GM12878 (cell line): Measurements from ENCODE around the gene YAE1. TPM values are rescaled to one million over a fixed set of nuclear protein-coding genes. Genes with fewer than 3 reads are reported as not detected.

Experiments
- ASH2L ChIP-seq: fragments of 300-600, 200-600 bp; sonication (generic); IDR thresholded peaks from 2 replicates; pipeline ENCODE4 v1.6.1; 2017; ENCODE audit warnings: low read depth, mild to moderate bottlenecking, borderline replicate concordance
- BACH1 ChIP-seq: fragments of 450-650 bp; IDR thresholded peaks from 2 replicates; pipeline ENCODE4 v1.6.1; 2017; ENCODE audit warnings: mild to moderate bottlenecking, borderline replicate concordance
- CUX1 ChIP-seq: IDR thresholded peaks from 2 replicates; pipeline ENCODE4 v1.6.1; 2012; ENCODE audit warnings: improper control_type of control experiment, low read depth, low read length; ENCODE audit not compliant: insufficient replicate concordance
- EP300 ChIP-seq, 2 experiments: fragments of 150-350 bp in 1 of 2; IDR thresholded peaks; 2 replicates each; pipeline ENCODE4 v1.6.1; 2011 to 2012; ENCODE audit warnings: low read depth in 2 of 2, low read length in 2 of 2, borderline replicate concordance in 1 of 2, improper control_type of control experiment in 1 of 2, inconsistent platforms in 1 of 2; ENCODE audit not compliant: control insufficient read depth in 1 of 2
- MEF2B ChIP-seq: fragments of 450-650 bp; IDR thresholded peaks from 2 replicates; pipeline ENCODE4 v1.6.1; 2018; ENCODE audit warnings: mild to moderate bottlenecking, moderate library complexity; ENCODE audit not compliant: partially characterized antibody, poor library complexity, severe bottlenecking
- MTA2 ChIP-seq: fragments of 450-650 bp; IDR thresholded peaks from 2 replicates; pipeline ENCODE4 v1.6.1; 2016; ENCODE audit warnings: low read depth, mild to moderate bottlenecking, moderate library complexity
- RFX5 ChIP-seq: IDR thresholded peaks from 2 replicates; pipeline ENCODE4 v1.6.1; 2011; ENCODE audit warnings: low read depth, low read length, improper control_type of control experiment
- RUNX3 ChIP-seq: IDR thresholded peaks from 2 replicates; pipeline ENCODE4 v1.6.1; 2012; ENCODE audit warnings: low read length, inconsistent platforms
- ZSCAN29 ChIP-seq: fragments of 450-650 bp; IDR thresholded peaks from 2 replicates; pipeline ENCODE4 v1.6.1; 2017; ENCODE audit warnings: mild to moderate bottlenecking, moderate library complexity
- polyA plus RNA-seq, 11 experiments: library from polyadenylated mRNA; depleted of rRNA in 4 of 11; unstranded in 6 of 11; stranded (reverse) in 5 of 11; fragments of >200 nt; fragmentation: Nextera tagmentation in 4 of 11; fragmentation: Illumina TruSeq in 1 of 11; extraction: Ambion mirVana in 4 of 11; extraction: Trizol in 1 of 11; gene quantifications; 1 replicate in 1 of 11; 2 replicates in 10 of 11; pipeline versions ENCODE4 v1.2.1 to v1.2.3, GENCODE V29; 2011 to 2016; ENCODE audit warnings: inconsistent platforms in 2 of 11, missing spikeins in 2 of 11, low read depth in 1 of 11
- total RNA-seq, 4 experiments: library from RNA; depleted of rRNA in 3 of 4; stranded (reverse); fragments of >200 nt in 3 of 4; fragmentation: Illumina TruSeq in 1 of 4; extraction: Trizol in 1 of 4; gene quantifications; 2 replicates each; pipeline versions ENCODE4 v1.2.1 to v1.2.3, GENCODE V29; 2013 to 2021
- TF ChIP-seq, protein P1 (sequence below): fragments of 450-650 bp; IDR thresholded peaks from 2 replicates; pipeline ENCODE4 v1.6.1; 2017; ENCODE audit warnings: mild to moderate bottlenecking
- TF ChIP-seq, protein P2 (sequence below): IDR thresholded peaks from 2 replicates; pipeline ENCODE4 v1.6.1; 2011; ENCODE audit warnings: mild to moderate bottlenecking, low read depth, low read length, moderate library complexity; ENCODE audit not compliant: insufficient replicate concordance
- TF ChIP-seq, protein P3 (sequence below): fragments of 450-650 bp; IDR thresholded peaks from 2 replicates; pipeline ENCODE4 v1.6.1; 2018; ENCODE audit warnings: mild to moderate bottlenecking, low read depth, moderate library complexity; ENCODE audit not compliant: partially characterized antibody

The YAE1 gene
- total and polyA plus RNA-seq, 10 of the 15 experiments (the other 5 are each of a cell fraction or from before 2014, with no cell fraction given) = 13.5 to 35.8 (median 22.9) TPM

DNA sequence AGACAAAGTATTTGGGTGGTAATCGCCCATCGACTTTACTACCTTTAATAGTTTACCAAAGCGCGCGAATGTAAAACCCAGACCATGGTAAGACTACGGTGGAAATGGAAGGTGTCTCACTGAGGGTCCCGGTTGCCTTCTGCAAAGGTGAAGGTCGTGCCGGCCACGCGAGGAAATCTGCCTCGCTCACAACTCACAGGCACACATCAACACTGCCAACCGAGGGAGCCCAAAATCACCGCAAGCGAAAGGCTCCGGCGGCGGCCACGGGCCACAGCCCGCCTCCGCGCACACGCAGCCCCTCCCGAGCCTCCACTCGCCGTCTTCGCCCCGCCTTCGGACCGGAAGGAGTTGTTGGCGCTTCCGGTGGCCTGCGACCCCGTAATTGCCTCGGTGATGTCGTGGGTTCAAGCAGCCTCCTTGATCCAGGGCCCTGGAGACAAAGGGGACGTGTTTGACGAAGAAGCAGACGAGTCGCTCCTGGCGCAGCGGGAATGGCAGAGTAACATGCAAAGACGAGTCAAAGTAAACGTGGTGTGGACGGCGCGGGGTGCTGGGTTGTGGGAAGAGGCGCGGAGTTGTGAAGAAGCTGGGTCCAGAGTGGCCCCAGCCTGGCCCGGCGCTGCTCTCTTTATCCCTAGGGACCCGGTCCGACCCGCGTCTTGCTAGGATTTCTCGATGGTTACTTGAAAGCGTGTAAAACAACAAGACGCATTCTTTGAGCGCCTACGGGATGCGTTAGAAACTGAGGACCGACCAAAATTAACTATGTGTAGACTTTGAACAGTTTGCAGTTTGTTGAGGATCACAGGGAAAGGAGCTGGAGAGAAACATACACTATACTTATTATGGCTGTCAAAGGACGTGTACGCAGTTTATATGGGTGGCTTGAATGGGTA is at the start of gene YAE1 (continued):
- no peak for TF ChIP-seq CUX1
- TF ChIP-seq RFX5 = 0 out of 2 replicates have a peak, but pooled peaks have one; percentile 26
- TF ChIP-seq, protein P1, sequence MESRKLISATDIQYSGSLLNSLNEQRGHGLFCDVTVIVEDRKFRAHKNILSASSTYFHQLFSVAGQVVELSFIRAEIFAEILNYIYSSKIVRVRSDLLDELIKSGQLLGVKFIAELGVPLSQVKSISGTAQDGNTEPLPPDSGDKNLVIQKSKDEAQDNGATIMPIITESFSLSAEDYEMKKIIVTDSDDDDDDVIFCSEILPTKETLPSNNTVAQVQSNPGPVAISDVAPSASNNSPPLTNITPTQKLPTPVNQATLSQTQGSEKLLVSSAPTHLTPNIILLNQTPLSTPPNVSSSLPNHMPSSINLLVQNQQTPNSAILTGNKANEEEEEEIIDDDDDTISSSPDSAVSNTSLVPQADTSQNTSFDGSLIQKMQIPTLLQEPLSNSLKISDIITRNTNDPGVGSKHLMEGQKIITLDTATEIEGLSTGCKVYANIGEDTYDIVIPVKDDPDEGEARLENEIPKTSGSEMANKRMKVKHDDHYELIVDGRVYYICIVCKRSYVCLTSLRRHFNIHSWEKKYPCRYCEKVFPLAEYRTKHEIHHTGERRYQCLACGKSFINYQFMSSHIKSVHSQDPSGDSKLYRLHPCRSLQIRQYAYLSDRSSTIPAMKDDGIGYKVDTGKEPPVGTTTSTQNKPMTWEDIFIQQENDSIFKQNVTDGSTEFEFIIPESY = no peak
- peak; percentile 53 for TF ChIP-seq MTA2
- no peak for TF ChIP-seq ASH2L
- TF ChIP-seq, protein P2, sequence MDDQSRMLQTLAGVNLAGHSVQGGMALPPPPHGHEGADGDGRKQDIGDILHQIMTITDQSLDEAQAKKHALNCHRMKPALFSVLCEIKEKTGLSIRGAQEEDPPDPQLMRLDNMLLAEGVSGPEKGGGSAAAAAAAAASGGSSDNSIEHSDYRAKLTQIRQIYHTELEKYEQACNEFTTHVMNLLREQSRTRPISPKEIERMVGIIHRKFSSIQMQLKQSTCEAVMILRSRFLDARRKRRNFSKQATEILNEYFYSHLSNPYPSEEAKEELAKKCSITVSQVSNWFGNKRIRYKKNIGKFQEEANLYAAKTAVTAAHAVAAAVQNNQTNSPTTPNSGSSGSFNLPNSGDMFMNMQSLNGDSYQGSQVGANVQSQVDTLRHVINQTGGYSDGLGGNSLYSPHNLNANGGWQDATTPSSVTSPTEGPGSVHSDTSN = no peak
- no peak for TF ChIP-seq EP300 (IDR thresholded peaks at IDR 0.05; ENCODE audit: borderline replicate concordance in 1 of 2, control insufficient read depth in 1 of 2, low read depth in 2 of 2, low read length in 2 of 2)
- TF ChIP-seq BACH1 = peak; percentile 58; the same call in 1 of the 2 replicates
- peak; percentile 69 for TF ChIP-seq MEF2B
- TF ChIP-seq ZSCAN29 = no peak
- TF ChIP-seq, protein P3, sequence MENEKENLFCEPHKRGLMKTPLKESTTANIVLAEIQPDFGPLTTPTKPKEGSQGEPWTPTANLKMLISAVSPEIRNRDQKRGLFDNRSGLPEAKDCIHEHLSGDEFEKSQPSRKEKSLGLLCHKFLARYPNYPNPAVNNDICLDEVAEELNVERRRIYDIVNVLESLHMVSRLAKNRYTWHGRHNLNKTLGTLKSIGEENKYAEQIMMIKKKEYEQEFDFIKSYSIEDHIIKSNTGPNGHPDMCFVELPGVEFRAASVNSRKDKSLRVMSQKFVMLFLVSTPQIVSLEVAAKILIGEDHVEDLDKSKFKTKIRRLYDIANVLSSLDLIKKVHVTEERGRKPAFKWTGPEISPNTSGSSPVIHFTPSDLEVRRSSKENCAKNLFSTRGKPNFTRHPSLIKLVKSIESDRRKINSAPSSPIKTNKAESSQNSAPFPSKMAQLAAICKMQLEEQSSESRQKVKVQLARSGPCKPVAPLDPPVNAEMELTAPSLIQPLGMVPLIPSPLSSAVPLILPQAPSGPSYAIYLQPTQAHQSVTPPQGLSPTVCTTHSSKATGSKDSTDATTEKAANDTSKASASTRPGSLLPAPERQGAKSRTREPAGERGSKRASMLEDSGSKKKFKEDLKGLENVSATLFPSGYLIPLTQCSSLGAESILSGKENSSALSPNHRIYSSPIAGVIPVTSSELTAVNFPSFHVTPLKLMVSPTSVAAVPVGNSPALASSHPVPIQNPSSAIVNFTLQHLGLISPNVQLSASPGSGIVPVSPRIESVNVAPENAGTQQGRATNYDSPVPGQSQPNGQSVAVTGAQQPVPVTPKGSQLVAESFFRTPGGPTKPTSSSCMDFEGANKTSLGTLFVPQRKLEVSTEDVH = peak; percentile 46
- TF ChIP-seq RUNX3 = peak; percentile 67
